HG03064 (cell line): ENCODE measurements around the gene MSLN.
"Not testable (repeated sequence)": the region's sequence is repeated elsewhere in the genome, so short reads cannot be mapped to it uniquely, and the experiment has no call there.

Experiments
- ATAC-seq: cut with Tn5 transposase; IDR thresholded peaks from one replicate; pipeline ENCODE4 v1.9.1; 2021; ENCODE audit warnings: low read depth; ENCODE audit not compliant: unreplicated experiment

MSLN gene

GRCh38 chr16:770411-770810 lies 9.9 kb downstream of the MSLN start:
- ATAC-seq, result no peak

- ATAC-seq, result no peak
Measured at GRCh38 chr16:772959-773358, 12.4 kb downstream of the MSLN start.

GRCh38 chr16:774086-775001 lies 13.8 kb downstream of the MSLN start:
- no peak for ATAC-seq

- no peak for ATAC-seq
Measured at GRCh38 chr16:775236-775796, 14.8 kb downstream of the MSLN start.

- ATAC-seq, result not testable (repeated sequence)
Measured at GRCh38 chr16:776298-776697, 15.8 kb downstream of the MSLN start.

- no peak for ATAC-seq
Measured at GRCh38 chr16:776824-777223, 16.3 kb downstream of the MSLN start.

GRCh38 chr16:777826-778225 lies 17.3 kb downstream of the MSLN start:
- no peak for ATAC-seq

- no peak for ATAC-seq
Measured at GRCh38 chr16:778447-778846, 17.9 kb downstream of the MSLN start.

GRCh38 chr16:778909-779527 lies 18.5 kb downstream of the MSLN start:
- ATAC-seq, result no peak

GRCh38 chr16:779561-779960 lies 19.0 kb downstream of the MSLN start:
- ATAC-seq, result no peak

GRCh38 chr16:780296-780695 lies 19.8 kb downstream of the MSLN start:
- no peak for ATAC-seq

GRCh38 chr16:781346-782010 lies 20.9 kb downstream of the MSLN start:
- no peak for ATAC-seq

- no peak for ATAC-seq
Measured at GRCh38 chr16:782258-782657, 21.7 kb downstream of the MSLN start.

- ATAC-seq, result no peak
Measured at GRCh38 chr16:782766-783403, 22.4 kb downstream of the MSLN start.

- no peak for ATAC-seq
Measured at GRCh38 chr16:783404-784161, 23.0 kb downstream of the MSLN start.

- ATAC-seq, result no peak
Measured at GRCh38 chr16:784431-784830, 23.9 kb downstream of the MSLN start.

GRCh38 chr16:785563-786535 lies 25.3 kb downstream of the MSLN start:
- no peak for ATAC-seq

- no peak for ATAC-seq
Measured at GRCh38 chr16:787321-787966, 26.9 kb downstream of the MSLN start.
